Peyer's patch (tissue), 4 donors: Measurements from ENCODE around the gene ZNF740.

Source experiments
- POLR2A ChIP-seq, 2 donors: fragments of 450-650 bp; IDR thresholded peaks; one replicate each; pipeline ENCODE4 v1.5.1; 2017; ENCODE audit warnings: antibody characterized with exemption in 2 of 2, mild to moderate bottlenecking in 2 of 2, moderate library complexity in 2 of 2
- TF ChIP-seq, protein P1 (sequence below), 6 experiments: fragments of 450-650 bp in 4 of 6; fragments of 200-600 bp in 2 of 6; sonication (generic) in 1 of 6; IDR thresholded peaks; one replicate each; pipeline ENCODE4 v1.5.1; 2017 to 2019; ENCODE audit warnings: antibody characterized with exemption in 6 of 6, mild to moderate bottlenecking in 3 of 6, moderate library complexity in 1 of 6

DNA sequence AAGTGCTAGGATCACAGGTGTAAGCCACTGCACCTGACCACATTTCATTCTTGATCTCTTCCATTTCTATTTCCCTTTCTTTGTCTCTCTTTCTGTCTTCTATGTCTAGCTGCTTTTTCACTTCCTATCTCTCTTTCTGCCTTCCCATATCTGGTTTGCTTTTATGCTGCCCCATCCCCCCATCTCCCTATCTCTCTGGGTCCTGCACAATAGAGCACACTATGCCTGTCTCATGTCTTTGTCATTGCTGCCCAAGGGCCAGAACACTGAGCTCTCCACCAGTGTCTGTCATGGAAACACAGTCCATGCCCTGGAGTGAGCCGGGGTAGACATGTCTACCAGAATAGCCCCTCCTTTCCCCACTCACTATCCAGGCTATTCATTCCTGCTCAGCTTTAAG lies 63.8 kb downstream of the ZNF740 start:
- TF ChIP-seq, protein P1, sequence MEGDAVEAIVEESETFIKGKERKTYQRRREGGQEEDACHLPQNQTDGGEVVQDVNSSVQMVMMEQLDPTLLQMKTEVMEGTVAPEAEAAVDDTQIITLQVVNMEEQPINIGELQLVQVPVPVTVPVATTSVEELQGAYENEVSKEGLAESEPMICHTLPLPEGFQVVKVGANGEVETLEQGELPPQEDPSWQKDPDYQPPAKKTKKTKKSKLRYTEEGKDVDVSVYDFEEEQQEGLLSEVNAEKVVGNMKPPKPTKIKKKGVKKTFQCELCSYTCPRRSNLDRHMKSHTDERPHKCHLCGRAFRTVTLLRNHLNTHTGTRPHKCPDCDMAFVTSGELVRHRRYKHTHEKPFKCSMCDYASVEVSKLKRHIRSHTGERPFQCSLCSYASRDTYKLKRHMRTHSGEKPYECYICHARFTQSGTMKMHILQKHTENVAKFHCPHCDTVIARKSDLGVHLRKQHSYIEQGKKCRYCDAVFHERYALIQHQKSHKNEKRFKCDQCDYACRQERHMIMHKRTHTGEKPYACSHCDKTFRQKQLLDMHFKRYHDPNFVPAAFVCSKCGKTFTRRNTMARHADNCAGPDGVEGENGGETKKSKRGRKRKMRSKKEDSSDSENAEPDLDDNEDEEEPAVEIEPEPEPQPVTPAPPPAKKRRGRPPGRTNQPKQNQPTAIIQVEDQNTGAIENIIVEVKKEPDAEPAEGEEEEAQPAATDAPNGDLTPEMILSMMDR (IDR thresholded peaks at IDR 0.05), result no peak
- no peak for TF ChIP-seq POLR2A (IDR thresholded peaks at IDR 0.05)
